ENCODE measurements around the gene SCAF11.

SCAF11 gene

GRCh38 chr12:45974171-45974719, 16.1 kb downstream of the SCAF11 start:
- Histone ChIP-seq H2AFZ (ENCODE audit: low read depth) (no peak overlapping the region), H3K4me2 (no peak overlapping the region), H3K4me3 (IDR thresholded peaks at IDR 0.05; ENCODE audit: insufficient read depth, low read depth, low read length) (no peak overlapping the region), H3K79me2 (ENCODE audit: insufficient read depth, low read depth) (peaks cover 98% of the 10 kb centered on the region), H3K36me3 (ENCODE audit: insufficient read depth) (no peaks in the 10 kb centered on the region; the same call in 1 of the 2 replicates), H3K27ac (no peak overlapping the region), H3K27me3 (ENCODE audit: insufficient read depth, low read depth) (no peaks in the 10 kb centered on the region), H3K4me1 (ENCODE audit: low read depth, poor library complexity, severe bottlenecking) (peaks cover 1% of the 10 kb centered on the region), H3K9ac (no peak overlapping the region), H4K20me1 (ENCODE audit: insufficient read depth) (peaks cover 19% of the 10 kb centered on the region)
- no peak for TF ChIP-seq CTCF (conservative IDR thresholded peaks at IDR 0.05; ENCODE audit: low read depth, low read length)

- peaks cover 17% of the 10 kb centered on the region for H4K20me1 ChIP-seq (ENCODE audit: insufficient read depth)
- no peaks in the 10 kb centered on the region; the same call in 1 of the 2 replicates for H3K36me3 ChIP-seq (ENCODE audit: insufficient read depth)
Observed at GRCh38 chr12:45973526-45973925, 16.8 kb downstream of the SCAF11 start.

GRCh38 chr12:45970391-45970790, 20.0 kb downstream of the SCAF11 start:
- H3K36me3 ChIP-seq (ENCODE audit: insufficient read depth) = no peaks in the 10 kb centered on the region; the same call in 1 of the 2 replicates
- H3K27ac ChIP-seq = no peak overlapping the region
- H4K20me1 ChIP-seq (ENCODE audit: insufficient read depth) = no peaks in the 10 kb centered on the region; the same call in none of the 2 replicates

More at GRCh38 chr12:45973526-45973925, 16.8 kb downstream of the SCAF11 start:
- no peak overlapping the region for H3K9ac ChIP-seq
- no peak overlapping the region for H3K4me3 ChIP-seq (IDR thresholded peaks at IDR 0.05; ENCODE audit: insufficient read depth, low read depth, low read length)
- H2AFZ ChIP-seq (ENCODE audit: low read depth) = no peak overlapping the region
- H3K4me2 ChIP-seq = no peak overlapping the region
- no peak for TF ChIP-seq CTCF (conservative IDR thresholded peaks at IDR 0.05; ENCODE audit: low read depth, low read length)
- no peak overlapping the region for H3K27ac ChIP-seq
- no peaks in the 10 kb centered on the region for H3K27me3 ChIP-seq (ENCODE audit: insufficient read depth, low read depth)
- peaks cover 98% of the 10 kb centered on the region for H3K79me2 ChIP-seq (ENCODE audit: insufficient read depth, low read depth)
- H3K4me1 ChIP-seq (ENCODE audit: low read depth, poor library complexity, severe bottlenecking) = no peaks in the 10 kb centered on the region

GRCh38 chr12:45969084-45969483, 21.3 kb downstream of the SCAF11 start:
- Histone ChIP-seq H4K20me1 (ENCODE audit: insufficient read depth) (no peaks in the 10 kb centered on the region; the same call in none of the 2 replicates), H3K9ac (no peak overlapping the region), H3K27ac (no peak overlapping the region), H3K4me2 (no peak overlapping the region), H3K4me1 (ENCODE audit: low read depth, poor library complexity, severe bottlenecking) (peaks cover 6% of the 10 kb centered on the region), H3K27me3 (ENCODE audit: insufficient read depth, low read depth) (no peaks in the 10 kb centered on the region), H3K4me3 (IDR thresholded peaks at IDR 0.05; ENCODE audit: insufficient read depth, low read depth, low read length) (no peak overlapping the region), H3K36me3 (ENCODE audit: insufficient read depth) (no peaks in the 10 kb centered on the region; the same call in 1 of the 2 replicates), H3K79me2 (ENCODE audit: insufficient read depth, low read depth) (peaks cover 86% of the 10 kb centered on the region), H2AFZ (ENCODE audit: low read depth) (no peak overlapping the region)
- no peak for TF ChIP-seq CTCF (conservative IDR thresholded peaks at IDR 0.05; ENCODE audit: low read depth, low read length)

More at GRCh38 chr12:45970391-45970790, 20.0 kb downstream of the SCAF11 start:
- no peaks in the 10 kb centered on the region for H3K27me3 ChIP-seq (ENCODE audit: insufficient read depth, low read depth)
- no peak for TF ChIP-seq CTCF (conservative IDR thresholded peaks at IDR 0.05; ENCODE audit: low read depth, low read length)
- no peak overlapping the region for H3K4me2 ChIP-seq
- peaks cover 95% of the 10 kb centered on the region for H3K79me2 ChIP-seq (ENCODE audit: insufficient read depth, low read depth)
- H3K4me1 ChIP-seq (ENCODE audit: low read depth, poor library complexity, severe bottlenecking) = peaks cover 6% of the 10 kb centered on the region
- no peak overlapping the region for H2AFZ ChIP-seq (ENCODE audit: low read depth)
- H3K9ac ChIP-seq = no peak overlapping the region
- H3K4me3 ChIP-seq (IDR thresholded peaks at IDR 0.05; ENCODE audit: insufficient read depth, low read depth, low read length) = no peak overlapping the region
